Endothelial cell of umbilical vein (primary cell): ENCODE data around the gene RELN. TPM values are rescaled to one million over a fixed set of nuclear protein-coding genes. Genes with fewer than 3 reads are reported as not detected.

Source experiments
- BruUV-seq: library from RNA; stranded (reverse); fragments of 400-500 nt; replicated peaks from 2 replicates; lab custom pipeline; 2021; lab: Mats Ljungman, UMichigan
- CTCF ChIA-PET: fragments of 300-600, 350-600 bp; sonication (Branson Sonifier 250); formaldehyde crosslinking; loops from one replicate; lab custom pipeline; 2021; ENCODE audit warnings: antibody characterized with exemption, inconsistent platforms; lab: Charles Lee
- POLR2A ChIA-PET: fragments of 300-600, 350-600 bp; sonication (Branson Sonifier 250); formaldehyde crosslinking; loops from one replicate; lab custom pipeline; 2021; ENCODE audit warnings: antibody characterized with exemption, inconsistent platforms; lab: Charles Lee
- DNase-seq: peaks from one replicate; pipeline ENCODE4 v3.0.0-alpha.2; 2011; ENCODE audit warnings: low read depth, low spot score
- FAIRE-seq: peaks from 2 replicates; lab custom pipeline; 2011; peaks lifted over from hg19 to GRCh38; lab: Jason Lieb, UNC
- H2AFZ ChIP-seq: 2 replicates; pipeline ENCODE4 v1.6.0; 2012; ENCODE audit warnings: low read depth, low read length, control low read depth, inconsistent platforms
- H3K27ac ChIP-seq: 2 replicates; pipeline ENCODE4 v1.5.1; 2011; ENCODE audit warnings: low read depth, mild to moderate bottlenecking, control low read depth, low read length, moderate library complexity; ENCODE audit not compliant: insufficient read depth
- H3K27me3 ChIP-seq, 2 experiments: 2 replicates each; pipeline versions ENCODE4 v1.6.0 to v1.6.1; 2011; ENCODE audit warnings: low read length in 2 of 2, mixed read lengths in 1 of 2; ENCODE audit not compliant: control insufficient read depth in 2 of 2, insufficient read depth in 2 of 2
- H3K36me3 ChIP-seq, 2 experiments: 2 replicates in 1 of 2; 3 replicates in 1 of 2; pipeline ENCODE4 v1.5.1; 2011; ENCODE audit warnings: low read length in 2 of 2, mild to moderate bottlenecking in 1 of 2, moderate library complexity in 1 of 2; ENCODE audit not compliant: control insufficient read depth in 2 of 2, insufficient read depth in 2 of 2; ENCODE audit errors: extremely low read depth in 1 of 2
- H3K4me1 ChIP-seq: 3 replicates; pipeline ENCODE4 v1.5.1; 2011; ENCODE audit warnings: mild to moderate bottlenecking, low read length; ENCODE audit not compliant: control insufficient read depth, insufficient read depth; ENCODE audit errors: extremely low read depth
- H3K4me2 ChIP-seq: 2 replicates; pipeline ENCODE4 v1.6.1; 2011; ENCODE audit warnings: low read length, control low read depth, mixed read lengths; ENCODE audit not compliant: insufficient read depth
- H3K4me3 ChIP-seq, 3 experiments: fragments of 200-600 bp in 1 of 3; sonication (generic), shearing (Covaris generic) in 1 of 3; replicated peaks in 1 of 3; 2 replicates each; pipeline ENCODE4 v1.5.1; 2011 to 2016; ENCODE audit warnings: control low read depth in 3 of 3, low read length in 3 of 3, mild to moderate bottlenecking in 2 of 3, inconsistent platforms in 1 of 3, low read depth in 1 of 3, moderate library complexity in 1 of 3; ENCODE audit not compliant: insufficient read depth in 1 of 3
- H3K79me2 ChIP-seq: 2 replicates; pipeline ENCODE4 v1.6.0; 2012; ENCODE audit warnings: low read length, inconsistent platforms; ENCODE audit not compliant: control insufficient read depth, insufficient read depth
- H3K9ac ChIP-seq: replicated peaks from 2 replicates; pipeline ENCODE3; 2011; ENCODE audit warnings: low read length, control low read depth; ENCODE audit not compliant: insufficient read depth; ENCODE audit errors: extremely low read depth
- H3K9me1 ChIP-seq: replicated peaks from 3 replicates; pipeline ENCODE4 v1.6.0; 2011; ENCODE audit warnings: mild to moderate bottlenecking, low read length; ENCODE audit not compliant: control insufficient read depth, insufficient read depth; ENCODE audit errors: extremely low read depth
- H3K9me3 ChIP-seq: replicated peaks from 2 replicates; pipeline ENCODE4 v1.5.1; 2012; ENCODE audit warnings: low read length, inconsistent platforms; ENCODE audit not compliant: control insufficient read depth, insufficient read depth
- H4K20me1 ChIP-seq: replicated peaks from 2 replicates; pipeline ENCODE3; 2011; ENCODE audit warnings: mild to moderate bottlenecking, low read length; ENCODE audit not compliant: control insufficient read depth, insufficient read depth; ENCODE audit errors: extremely low read depth
- EZH2 ChIP-seq: IDR thresholded peaks from 2 replicates; pipeline ENCODE4 v1.6.1; 2012; ENCODE audit warnings: borderline replicate concordance, low read depth, mild to moderate bottlenecking, moderate library complexity, low read length, inconsistent platforms; ENCODE audit not compliant: severe bottlenecking
- GATA2 ChIP-seq: IDR thresholded peaks from 2 replicates; pipeline ENCODE4 v1.7.0; 2011; ENCODE audit warnings: low read depth, mild to moderate bottlenecking, moderate library complexity, mixed read lengths, low read length; ENCODE audit not compliant: insufficient read length, insufficient read depth
- POLR2A ChIP-seq: IDR thresholded peaks from 2 replicates; pipeline ENCODE4 v1.6.1; 2012; ENCODE audit warnings: low read depth, mild to moderate bottlenecking, control low read depth, low read length
- POLR2AphosphoS5 ChIP-seq: IDR thresholded peaks from 2 replicates; pipeline ENCODE4 v1.6.1; 2012; ENCODE audit warnings: low read depth, mild to moderate bottlenecking, control low read depth, low read length, moderate library complexity; ENCODE audit not compliant: insufficient read depth
- dilution Hi-C: fragments of 300-500 bp; cut with MboI; formaldehyde crosslinking; loops from one replicate; pipeline ENCODE4 v1.15.0; 2019; ENCODE audit warnings: low sequenced_read_pairs; ENCODE audit not compliant: extremely low pct_ligation_motif_present
- intact Hi-C: fragments of 100-400 bp; cut with micrococcal nuclease; formaldehyde crosslinking; loops from one replicate; pipeline ENCODE4 v1.10.0; 2022
- polyA plus RNA-seq, 4 experiments: library from polyadenylated mRNA; depleted of rRNA in 3 of 4; stranded (reverse) in 3 of 4; unstranded in 1 of 4; fragments of >200 nt; gene quantifications; 2 replicates each; pipeline versions ENCODE4 v1.2.1 to v1.2.3, GENCODE V29; 2011 to 2012; ENCODE audit warnings: missing spikeins in 1 of 4
- total RNA-seq: library from RNA; stranded (reverse); gene quantifications from 2 replicates; pipeline ENCODE4 v1.2.3, GENCODE V29; 2021

Gene RELN
- total and polyA plus RNA-seq, 2 donors (not counting 3 experiments of a cell fraction or from before 2014, with no cell fraction given) = 0.15 to 0.22 TPM

DNA sequence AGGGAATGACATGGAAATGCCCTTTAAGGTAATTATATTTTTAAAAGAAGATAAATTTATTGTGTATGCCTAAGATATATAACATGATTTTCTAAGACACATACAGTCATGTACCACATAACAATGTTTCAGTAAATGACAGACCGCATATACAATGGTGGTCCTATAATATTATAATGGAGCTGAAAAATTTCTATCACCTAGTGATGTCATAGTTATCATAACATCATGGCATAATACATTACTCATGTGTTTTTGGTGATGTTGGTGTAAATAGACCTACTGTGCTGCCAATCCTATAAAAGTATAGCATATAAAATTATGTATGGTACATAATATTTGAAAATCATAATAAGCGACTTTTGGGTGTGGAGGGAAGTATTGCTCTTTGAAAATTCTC is 306.1 kb downstream of the RELN start:
- TF ChIP-seq EZH2 (no peak), GATA2 (no peak)
- no TSS peak for BruUV-seq
- CTCF ChIA-PET = no interaction called here

DNA sequence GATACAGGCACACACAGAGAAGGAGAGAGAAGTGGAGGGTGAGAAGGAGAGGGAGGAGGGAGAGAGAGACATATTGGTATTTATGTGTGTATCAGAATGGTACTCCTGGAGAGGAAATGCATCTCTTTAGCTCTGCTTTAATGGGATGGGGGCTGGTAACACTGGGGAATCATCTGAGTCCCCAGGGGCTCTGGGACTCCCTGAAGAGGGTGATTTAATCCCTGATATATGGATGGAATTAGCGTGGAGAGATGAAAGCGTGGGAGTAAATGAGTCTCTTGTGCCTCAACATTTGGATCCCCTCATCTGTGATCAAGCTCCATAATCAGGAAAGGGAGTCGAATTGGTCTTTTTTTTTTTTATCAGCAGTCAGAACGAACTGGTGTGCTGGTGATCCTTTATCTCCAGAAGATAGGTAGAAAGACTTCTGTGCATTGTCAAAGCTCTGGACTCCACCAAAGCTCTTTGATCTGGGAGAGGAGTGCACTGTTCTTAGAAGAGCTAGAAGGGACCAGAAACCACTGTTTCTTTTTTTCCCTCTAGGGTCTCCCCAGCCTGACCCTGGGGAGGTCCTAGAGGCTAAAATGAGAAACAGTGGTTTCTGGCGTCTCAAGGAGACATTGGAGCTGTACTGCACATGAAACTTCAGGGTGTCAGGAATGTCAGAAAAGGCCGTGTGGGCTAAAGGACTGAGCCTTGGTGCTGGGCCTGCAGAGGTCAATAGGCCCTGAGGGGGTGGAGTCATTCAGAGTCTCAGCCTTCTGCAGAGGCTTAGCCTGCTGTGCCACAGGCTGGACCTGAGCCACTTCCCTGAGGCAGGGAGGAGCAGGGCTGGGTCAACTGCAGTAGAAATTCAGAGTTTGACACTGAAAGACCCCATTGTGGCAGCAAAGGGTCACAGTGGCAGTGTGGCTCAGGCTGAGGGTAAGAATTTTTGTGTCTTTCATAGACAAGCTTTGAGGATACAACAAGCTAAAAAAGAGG is 309.0 kb downstream of the RELN start:
- Histone ChIP-seq H3K4me1 (no peaks in the 10 kb centered on the region), H3K9me1 (no peaks in the 10 kb centered on the region), H3K27me3 (no peaks in the 10 kb centered on the region), H3K4me2 (no peak overlapping the region), H3K27ac (no peak overlapping the region), H3K9ac (no peak overlapping the region), H3K36me3 (no peaks in the 10 kb centered on the region), H3K79me2 (no peaks in the 10 kb centered on the region), H3K9me3 (no peaks in the 10 kb centered on the region), H2AFZ (no peak overlapping the region), H3K4me3 (no peak overlapping the region), H4K20me1 (no peaks in the 10 kb centered on the region)
- BruUV-seq = no TSS peak
- intact Hi-C loops = no loop called here
- POLR2A ChIA-PET = no interaction called here
- no peak for FAIRE-seq
- DNase-seq = no peak
- CTCF ChIA-PET = interaction anchor here (1.1 to 3.4 kb wide), 2 partner anchors 10 to 20 kb away, joined by 3 to 12 read pairs; no protein-coding TSS in a partner anchor
- TF ChIP-seq POLR2A = no peak
- TF ChIP-seq GATA2 = no peak
- TF ChIP-seq POLR2AphosphoS5 = no peak
- dilution Hi-C loops = no loop called here

More for the DNA sequence above, 306.1 kb downstream of the RELN start:
- DNase-seq (no peak), FAIRE-seq (no peak)
- no peaks in the 10 kb centered on the region for H4K20me1 ChIP-seq
- no peaks in the 10 kb centered on the region for H3K79me2 ChIP-seq
- dilution Hi-C loops (no loop called here), intact Hi-C loops (no loop called here)
- H2AFZ ChIP-seq = no peak overlapping the region
- H3K4me1 ChIP-seq = no peaks in the 10 kb centered on the region
- no peaks in the 10 kb centered on the region for H3K9me3 ChIP-seq
- H3K27ac ChIP-seq = no peak overlapping the region
- H3K27me3 ChIP-seq = peaks cover 0 to 4% of the 10 kb centered on the region in 2 experiments
- no peaks in the 10 kb centered on the region for H3K9me1 ChIP-seq
- H3K4me3 ChIP-seq = no peak overlapping the region
- H3K36me3 ChIP-seq = no peaks in the 10 kb centered on the region
- no peak overlapping the region for H3K4me2 ChIP-seq
- POLR2A ChIA-PET = no interaction called here
- no peak overlapping the region for H3K9ac ChIP-seq
